OCI-LY3 (cell line): Measurements from ENCODE around the gene LYPD6B.

ENCODE experiments used
- H2AFZ ChIP-seq: fragments of 200-600, 300-600 bp; shearing (Covaris generic); 2 replicates; pipeline ENCODE4 v1.6.0; 2014; ENCODE audit warnings: antibody characterized with exemption, low read depth, low read length
- H3K27ac ChIP-seq: fragments of 200-600, 300-600 bp; sonication (generic); 2 replicates; pipeline ENCODE4 v1.5.1; 2014; ENCODE audit warnings: mild to moderate bottlenecking, low read length, moderate library complexity, mixed read lengths
- H3K27me3 ChIP-seq: fragments of 200-600, 300-600 bp; sonication (generic); 2 replicates; pipeline ENCODE4 v1.6.1; 2014; ENCODE audit warnings: low read depth, low read length, mixed read lengths
- H3K36me3 ChIP-seq: fragments of 200-600, 300-600 bp; sonication (generic); replicated peaks from 2 replicates; pipeline ENCODE3; 2014; ENCODE audit warnings: low read depth, low read length, mixed read lengths
- H3K4me1 ChIP-seq: fragments of 300-600, 200-600 bp; sonication (generic); 2 replicates; pipeline ENCODE4 v1.6.1; 2014; ENCODE audit warnings: low read length, mixed read lengths
- H3K4me2 ChIP-seq: fragments of 200-600, 300-600 bp; sonication (generic); 2 replicates; pipeline ENCODE4 v1.6.1; 2014; ENCODE audit warnings: low read length, mixed read lengths
- H3K4me3 ChIP-seq: fragments of 300-600, 200-600 bp; sonication (generic); 2 replicates; pipeline ENCODE4 v1.5.1; 2014; ENCODE audit warnings: antibody characterized with exemption, mild to moderate bottlenecking, low read length, moderate library complexity
- H3K79me2 ChIP-seq: fragments of 300-600, 200-600 bp; shearing (Covaris generic); 2 replicates; pipeline ENCODE4 v1.6.1; 2014; ENCODE audit warnings: mild to moderate bottlenecking, low read length, mixed read lengths
- H3K9ac ChIP-seq: fragments of 300-600, 200-600 bp; shearing (Covaris generic); 2 replicates; pipeline ENCODE4 v1.6.0; 2014; ENCODE audit warnings: mild to moderate bottlenecking, low read length, moderate library complexity
- H3K9me3 ChIP-seq: fragments of 200-600, 300-600 bp; shearing (Covaris generic); 2 replicates; pipeline ENCODE4 v1.6.1; 2014; ENCODE audit warnings: low read length, mixed read lengths; ENCODE audit not compliant: insufficient read depth
- H4K20me1 ChIP-seq: fragments of 200-600, 300-600 bp; sonication (generic); 2 replicates; pipeline ENCODE4 v1.6.1; 2016; ENCODE audit warnings: low read length, mixed read lengths; ENCODE audit not compliant: insufficient read depth
- CTCF ChIP-seq: fragments of 200-600, 300-600 bp; sonication (generic); IDR thresholded peaks from 2 replicates; pipeline ENCODE4 v1.5.1; 2014; ENCODE audit warnings: antibody characterized with exemption, low read length, low read depth
- EZH2phosphoT487 ChIP-seq: fragments of 200-600 bp; shearing (Covaris generic); IDR thresholded peaks from 2 replicates; pipeline ENCODE4 v1.6.1; 2018; ENCODE audit warnings: antibody characterized with exemption, mixed run types, low read depth

The LYPD6B gene

DNA sequence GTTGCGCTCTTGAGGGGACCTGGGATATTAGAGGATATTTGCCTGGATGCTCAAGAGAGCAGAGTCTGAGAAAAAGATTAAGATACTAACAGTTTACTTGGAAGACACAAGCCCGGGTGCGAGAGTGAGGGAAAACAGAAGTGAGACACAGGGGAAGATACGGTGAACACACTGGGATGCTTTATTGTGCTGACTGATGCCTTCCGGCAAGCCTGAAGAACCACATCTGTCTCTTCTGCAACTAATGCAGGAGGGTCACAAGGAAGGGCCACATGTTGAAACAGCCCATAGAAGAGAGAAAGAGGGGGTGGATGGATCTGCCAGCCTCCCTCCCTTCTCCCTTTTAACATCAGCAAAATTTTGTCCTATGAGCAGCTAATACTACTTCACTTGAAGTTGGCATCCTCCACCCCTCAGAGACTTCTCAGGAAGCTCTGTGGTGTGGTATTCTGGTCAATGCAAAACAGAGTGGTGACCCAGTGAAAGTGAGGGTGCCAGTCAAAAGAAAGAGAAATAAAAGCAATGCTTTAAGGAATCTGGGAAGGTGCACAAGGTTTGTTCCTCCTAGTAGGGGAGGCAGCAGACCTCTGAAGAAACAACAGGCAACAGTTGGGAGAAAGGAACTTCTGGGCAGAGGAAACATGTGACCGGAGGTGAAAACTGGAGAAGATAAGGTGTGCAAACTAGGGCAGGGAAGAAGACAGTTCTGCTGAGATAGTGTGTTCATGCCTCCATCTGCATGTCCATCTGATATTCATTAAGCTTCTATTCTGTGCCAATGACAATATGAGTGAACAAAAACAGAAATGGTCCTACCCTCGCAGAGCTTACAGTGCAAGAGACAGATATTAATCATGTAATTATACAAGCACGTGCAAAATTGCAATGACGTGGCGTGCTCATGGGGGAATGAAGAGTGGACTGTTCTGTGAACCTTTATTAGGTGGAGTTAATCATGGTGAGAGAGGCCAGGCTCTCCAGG is 107.1 kb downstream of the LYPD6B start:
- no peak overlapping the region for H3K27ac ChIP-seq
- no peak overlapping the region for H2AFZ ChIP-seq
- H3K4me1 ChIP-seq: no peaks in the 10 kb centered on the region
- H3K4me2 ChIP-seq: no peak overlapping the region
- no peaks in the 10 kb centered on the region for H4K20me1 ChIP-seq
- no peaks in the 10 kb centered on the region for H3K36me3 ChIP-seq
- no peak overlapping the region for H3K9ac ChIP-seq
- no peaks in the 10 kb centered on the region for H3K79me2 ChIP-seq
- TF ChIP-seq CTCF: no peak
- no peak for TF ChIP-seq EZH2phosphoT487
- H3K4me3 ChIP-seq: no peak overlapping the region
- peaks cover 33% of the 10 kb centered on the region for H3K27me3 ChIP-seq
- no peaks in the 10 kb centered on the region for H3K9me3 ChIP-seq

DNA sequence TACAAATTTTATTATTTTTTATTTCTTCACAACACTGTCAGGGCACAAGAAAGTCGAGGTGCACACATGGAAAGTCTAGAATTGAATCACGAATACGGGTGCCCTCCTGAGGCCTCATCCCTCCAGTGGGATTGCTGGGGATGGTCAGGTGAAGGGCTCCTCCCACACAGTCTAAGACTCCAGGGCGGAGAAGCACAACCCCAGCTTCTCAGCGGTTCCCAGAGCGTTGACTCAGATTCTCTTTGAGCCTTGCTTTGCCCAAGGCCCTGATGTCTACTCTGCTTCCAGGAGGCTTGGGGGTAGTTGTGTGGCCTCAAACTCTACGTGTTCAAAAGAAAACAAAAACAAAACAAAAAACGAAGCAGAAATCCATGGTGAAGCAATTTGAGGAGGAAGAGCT is 108.4 kb downstream of the LYPD6B start:
- Histone ChIP-seq H3K79me2 (no peaks in the 10 kb centered on the region), H3K27ac (no peak overlapping the region), H3K4me3 (no peak overlapping the region), H3K36me3 (no peaks in the 10 kb centered on the region), H3K9me3 (no peaks in the 10 kb centered on the region), H3K9ac (no peak overlapping the region), H3K4me2 (no peak overlapping the region), H2AFZ (no peak overlapping the region), H3K27me3 (peaks cover 39% of the 10 kb centered on the region), H3K4me1 (no peaks in the 10 kb centered on the region), H4K20me1 (no peaks in the 10 kb centered on the region)
- TF ChIP-seq EZH2phosphoT487 (no peak), CTCF (no peak)

GRCh38 chr2:149148194-149149006 is 109.9 kb downstream of the LYPD6B start:
- no peak overlapping the region for H2AFZ ChIP-seq
- no peaks in the 10 kb centered on the region for H3K4me1 ChIP-seq
- no peaks in the 10 kb centered on the region for H4K20me1 ChIP-seq
- peaks cover 52% of the 10 kb centered on the region for H3K27me3 ChIP-seq
- TF ChIP-seq CTCF: no peak
- TF ChIP-seq EZH2phosphoT487: no peak
- no peak overlapping the region for H3K4me3 ChIP-seq
- no peak overlapping the region for H3K27ac ChIP-seq
- no peak overlapping the region for H3K4me2 ChIP-seq
- no peaks in the 10 kb centered on the region for H3K79me2 ChIP-seq
- no peaks in the 10 kb centered on the region for H3K9me3 ChIP-seq
- no peaks in the 10 kb centered on the region for H3K36me3 ChIP-seq
- H3K9ac ChIP-seq: no peak overlapping the region

DNA sequence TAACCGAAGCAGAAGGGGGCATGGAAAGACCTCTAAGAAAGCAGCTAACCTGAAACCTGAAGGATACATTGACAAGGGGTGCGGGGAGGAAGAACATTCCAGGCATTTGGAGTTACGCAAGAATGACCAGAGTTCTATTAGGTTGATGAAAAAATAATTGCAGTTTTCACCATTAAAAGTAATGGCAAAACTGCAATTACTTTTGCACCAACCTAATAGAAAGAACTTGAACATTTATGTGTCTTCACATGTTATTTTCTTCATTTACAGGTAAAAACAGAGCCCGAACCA is 110.5 kb downstream of the LYPD6B start:
- H3K9ac ChIP-seq: no peak overlapping the region
- H3K36me3 ChIP-seq: no peaks in the 10 kb centered on the region
- peaks cover 53% of the 10 kb centered on the region for H3K27me3 ChIP-seq
- no peak overlapping the region for H3K4me2 ChIP-seq
- no peaks in the 10 kb centered on the region for H3K9me3 ChIP-seq
- H4K20me1 ChIP-seq: no peaks in the 10 kb centered on the region
- no peaks in the 10 kb centered on the region for H3K4me1 ChIP-seq
- H3K4me3 ChIP-seq: no peak overlapping the region
- no peak overlapping the region for H2AFZ ChIP-seq
- no peaks in the 10 kb centered on the region for H3K79me2 ChIP-seq
- TF ChIP-seq EZH2phosphoT487: no peak
- no peak for TF ChIP-seq CTCF
- no peak overlapping the region for H3K27ac ChIP-seq
